HCT116 (cell line): Measurements from ENCODE around the gene MRPL33. TPM values are rescaled to one million over a fixed set of nuclear protein-coding genes. Genes with fewer than 3 reads are reported as not detected.

ENCODE experiments used
- ATAC-seq: fragments of 200-7000 bp; cut with Tn5 transposase; 2 replicates; pipeline ENCODE4 v1.9.1; 2020; ENCODE audit warnings: mild to moderate bottlenecking, moderate library complexity
- BruUV-seq: library from RNA; stranded (reverse); fragments of 400-500 nt; replicated peaks from 2 replicates; lab custom pipeline; 2021; lab: Mats Ljungman, UMichigan
- CTCF ChIA-PET: fragments of 300-600 bp; sonication (Branson Sonifier 250); formaldehyde crosslinking; loops from one replicate; lab custom pipeline; 2021; ENCODE audit warnings: antibody characterized with exemption; lab: Charles Lee
- POLR2A ChIA-PET: fragments of 300-600, 350-600 bp; sonication (Branson Sonifier 250); formaldehyde crosslinking; loops from one replicate; lab custom pipeline; 2021; ENCODE audit warnings: antibody characterized with exemption; lab: Charles Lee
- RAD21 ChIA-PET, 2 experiments: fragments of 300-600 bp; sonication (Branson Sonifier 250); formaldehyde crosslinking; loops; one replicate each; lab custom pipeline; 2023; ENCODE audit warnings: low total read pairs in 2 of 2; ENCODE audit not compliant: uncharacterized antibody in 2 of 2, unreplicated experiment in 2 of 2, low non-redundant PET in 1 of 2; lab: Charles Lee
- DNase-seq: peaks from one replicate; pipeline ENCODE4 v3.0.0-alpha.2; 2010; ENCODE audit warnings: low read depth, low spot score
- H2AFZ ChIP-seq: fragments of 200-600 bp; shearing (Covaris generic), sonication (generic); 2 replicates; pipeline ENCODE4 v1.6.1; 2017; ENCODE audit warnings: low read depth, mixed run types, mixed read lengths, antibody characterized with exemption, low read length; ENCODE audit not compliant: poor library complexity, severe bottlenecking
- H3K27ac ChIP-seq: 2 replicates; pipeline ENCODE4 v1.5.1; 2012; ENCODE audit warnings: low read depth, low read length
- H3K27me3 ChIP-seq: fragments of 200-600 bp; sonication (generic); 2 replicates; pipeline ENCODE4 v1.6.1; 2016; ENCODE audit warnings: mixed run types, low read length, mixed read lengths; ENCODE audit not compliant: insufficient read depth
- H3K36me3 ChIP-seq, 2 experiments: fragments of 200-500 bp in 1 of 2; fragments of 200-600 bp in 1 of 2; sonication (Bioruptor generic) in 1 of 2; sonication (generic) in 1 of 2; 2 replicates each; pipeline versions ENCODE4 v1.5.1 to v1.6.1; 2014 to 2016; ENCODE audit warnings: low read length in 2 of 2, inconsistent platforms in 1 of 2, mixed read lengths in 1 of 2, mixed run types in 1 of 2; ENCODE audit not compliant: insufficient read depth in 2 of 2, control insufficient read depth in 1 of 2
- H3K4me1 ChIP-seq, 2 experiments: fragments of 200-600 bp in 1 of 2; sonication (generic) in 1 of 2; 2 replicates each; pipeline versions ENCODE4 v1.5.1 to v1.6.1; 2012 to 2017; ENCODE audit warnings: low read length in 2 of 2, inconsistent platforms in 1 of 2, mild to moderate bottlenecking in 1 of 2, mixed read lengths in 1 of 2, mixed run types in 1 of 2, moderate library complexity in 1 of 2; ENCODE audit not compliant: insufficient read depth in 2 of 2, control insufficient read depth in 1 of 2
- H3K4me2 ChIP-seq: fragments of 200-600 bp; sonication (generic); 2 replicates; pipeline ENCODE4 v1.6.1; 2017; ENCODE audit warnings: mixed run types, low read length, mixed read lengths
- H3K4me3 ChIP-seq, 2 experiments: fragments of 200-600 bp in 1 of 2; sonication (generic) in 1 of 2; replicated peaks in 1 of 2; 2 replicates each; pipeline ENCODE4 v1.5.1; 2011 to 2016; ENCODE audit warnings: low read length in 2 of 2, control low read depth in 1 of 2, low read depth in 1 of 2, mild to moderate bottlenecking in 1 of 2, mixed read lengths in 1 of 2, mixed run types in 1 of 2
- H3K79me2 ChIP-seq: fragments of 200-600 bp; sonication (generic); 2 replicates; pipeline ENCODE4 v1.6.1; 2017; ENCODE audit warnings: mild to moderate bottlenecking, mixed run types, low read length, moderate library complexity, mixed read lengths; ENCODE audit not compliant: insufficient read depth
- H3K9ac ChIP-seq: fragments of 200-600 bp; sonication (generic); 2 replicates; pipeline ENCODE4 v1.6.1; 2016; ENCODE audit warnings: low read length, mixed read lengths
- H3K9me2 ChIP-seq: fragments of 200-600 bp; sonication (generic), shearing (Covaris generic); 2 replicates; pipeline ENCODE4 v1.6.1; 2017; ENCODE audit warnings: mixed run types, mild to moderate bottlenecking, moderate library complexity; ENCODE audit not compliant: insufficient read depth
- H3K9me3 ChIP-seq, 2 experiments: fragments of 200-500 bp in 1 of 2; fragments of 200-600 bp in 1 of 2; sonication (Bioruptor generic) in 1 of 2; sonication (generic) in 1 of 2; 2 replicates each; pipeline ENCODE4 v1.6.1; 2014 to 2017; ENCODE audit warnings: low read length in 2 of 2, mixed read lengths in 2 of 2, inconsistent platforms in 1 of 2, low read depth in 1 of 2, mild to moderate bottlenecking in 1 of 2, mixed run types in 1 of 2, moderate library complexity in 1 of 2; ENCODE audit not compliant: control insufficient read depth in 1 of 2, insufficient read depth in 1 of 2
- H4K20me1 ChIP-seq: fragments of 200-600 bp; sonication (generic), shearing (Covaris generic); 2 replicates; pipeline ENCODE4 v1.6.1; 2017; ENCODE audit warnings: mixed run types, mild to moderate bottlenecking, moderate library complexity; ENCODE audit not compliant: insufficient read depth
- ATF3 ChIP-seq: IDR thresholded peaks from 2 replicates; pipeline ENCODE4 v1.6.1; 2012
- CBX3 ChIP-seq: IDR thresholded peaks from 2 replicates; pipeline ENCODE4 v1.6.1; 2012; ENCODE audit warnings: low read depth
- CTCF ChIP-seq, 3 experiments: fragments of 200-600 bp in 1 of 3; sonication (generic) in 1 of 3; IDR thresholded peaks in 2 of 3; conservative IDR thresholded peaks in 1 of 3; 2 replicates each; pipeline ENCODE4 v1.5.1; 2012 to 2017; ENCODE audit warnings: low read depth in 2 of 3, low read length in 2 of 3, antibody characterized with exemption in 1 of 3, borderline replicate concordance in 1 of 3, control low read depth in 1 of 3, mild to moderate bottlenecking in 1 of 3, mixed read lengths in 1 of 3, mixed run types in 1 of 3, moderate library complexity in 1 of 3; ENCODE audit not compliant: insufficient read depth in 1 of 3
- FOSL1 ChIP-seq: IDR thresholded peaks from 2 replicates; pipeline ENCODE4 v1.6.1; 2012; ENCODE audit warnings: low read depth
- JUND ChIP-seq: IDR thresholded peaks from 2 replicates; pipeline ENCODE4 v1.6.1; 2012
- POLR2AphosphoS5 ChIP-seq: IDR thresholded peaks from 2 replicates; pipeline ENCODE4 v1.6.1; 2011; ENCODE audit warnings: mild to moderate bottlenecking, low read depth, low read length, moderate library complexity
- RAD21 ChIP-seq: IDR thresholded peaks from 2 replicates; pipeline ENCODE4 v1.6.1; 2012; ENCODE audit warnings: low read depth, mild to moderate bottlenecking
- SIN3A ChIP-seq: IDR thresholded peaks from 2 replicates; pipeline ENCODE4 v1.6.1; 2012; ENCODE audit warnings: low read depth
- SP1 ChIP-seq: IDR thresholded peaks from 2 replicates; pipeline ENCODE4 v1.6.1; 2012; ENCODE audit warnings: low read depth
- TCF7L2 ChIP-seq: IDR thresholded peaks from 2 replicates; pipeline ENCODE4 v1.7.0; 2011; ENCODE audit warnings: borderline replicate concordance, inconsistent platforms; ENCODE audit not compliant: insufficient read depth, insufficient read length; ENCODE audit errors: extremely low read depth
- YY1 ChIP-seq: IDR thresholded peaks from 2 replicates; pipeline ENCODE4 v1.6.1; 2011; ENCODE audit warnings: low read length, low read depth, moderate library complexity, mild to moderate bottlenecking; ENCODE audit not compliant: insufficient replicate concordance; ENCODE audit errors: extremely low read depth
- ZFX ChIP-seq: fragments of 450-650 bp; IDR thresholded peaks from 2 replicates; pipeline ENCODE4 v1.6.1; 2017
- intact Hi-C: fragments of 100-400 bp; cut with micrococcal nuclease; formaldehyde crosslinking; loops from 2 replicates; pipeline ENCODE4 v1.10.0; 2022
- total RNA-seq: library from RNA; stranded (reverse); gene quantifications from one replicate; pipeline ENCODE4 v1.2.1, GENCODE V29; 2021; ENCODE audit not compliant: unreplicated experiment
- TF ChIP-seq, protein P1 (sequence below): IDR thresholded peaks from 2 replicates; pipeline ENCODE4 v1.6.1; 2012; ENCODE audit warnings: low read depth

Gene MRPL33
- total RNA-seq, 1 experiment from 2014 or later = 66.3 TPM

- ChIA-PET CTCF (no interaction called here), RAD21 (no interaction called here), POLR2A (no interaction called here)
- no peaks in the 10 kb centered on the region for H3K9me3 ChIP-seq
- no peaks in the 10 kb centered on the region for H4K20me1 ChIP-seq
- BruUV-seq = no TSS peak
- TF ChIP-seq POLR2AphosphoS5 (no peak), JUND (no peak), SP1 (no peak), ZFX (no peak), SIN3A (no peak), ATF3 (no peak), CTCF (IDR thresholded peaks at IDR 0.05 in 2 of 3, conservative IDR thresholded peaks at IDR 0.05 in 1 of 3; ENCODE audit: borderline replicate concordance in 1 of 3, insufficient read depth in 1 of 3, low read depth in 2 of 3, low read length in 2 of 3) (no peak), CBX3 (no peak), YY1 (no peak), FOSL1 (no peak), TCF7L2 (no peak), RAD21 (no peak)
- TF ChIP-seq, protein P1, sequence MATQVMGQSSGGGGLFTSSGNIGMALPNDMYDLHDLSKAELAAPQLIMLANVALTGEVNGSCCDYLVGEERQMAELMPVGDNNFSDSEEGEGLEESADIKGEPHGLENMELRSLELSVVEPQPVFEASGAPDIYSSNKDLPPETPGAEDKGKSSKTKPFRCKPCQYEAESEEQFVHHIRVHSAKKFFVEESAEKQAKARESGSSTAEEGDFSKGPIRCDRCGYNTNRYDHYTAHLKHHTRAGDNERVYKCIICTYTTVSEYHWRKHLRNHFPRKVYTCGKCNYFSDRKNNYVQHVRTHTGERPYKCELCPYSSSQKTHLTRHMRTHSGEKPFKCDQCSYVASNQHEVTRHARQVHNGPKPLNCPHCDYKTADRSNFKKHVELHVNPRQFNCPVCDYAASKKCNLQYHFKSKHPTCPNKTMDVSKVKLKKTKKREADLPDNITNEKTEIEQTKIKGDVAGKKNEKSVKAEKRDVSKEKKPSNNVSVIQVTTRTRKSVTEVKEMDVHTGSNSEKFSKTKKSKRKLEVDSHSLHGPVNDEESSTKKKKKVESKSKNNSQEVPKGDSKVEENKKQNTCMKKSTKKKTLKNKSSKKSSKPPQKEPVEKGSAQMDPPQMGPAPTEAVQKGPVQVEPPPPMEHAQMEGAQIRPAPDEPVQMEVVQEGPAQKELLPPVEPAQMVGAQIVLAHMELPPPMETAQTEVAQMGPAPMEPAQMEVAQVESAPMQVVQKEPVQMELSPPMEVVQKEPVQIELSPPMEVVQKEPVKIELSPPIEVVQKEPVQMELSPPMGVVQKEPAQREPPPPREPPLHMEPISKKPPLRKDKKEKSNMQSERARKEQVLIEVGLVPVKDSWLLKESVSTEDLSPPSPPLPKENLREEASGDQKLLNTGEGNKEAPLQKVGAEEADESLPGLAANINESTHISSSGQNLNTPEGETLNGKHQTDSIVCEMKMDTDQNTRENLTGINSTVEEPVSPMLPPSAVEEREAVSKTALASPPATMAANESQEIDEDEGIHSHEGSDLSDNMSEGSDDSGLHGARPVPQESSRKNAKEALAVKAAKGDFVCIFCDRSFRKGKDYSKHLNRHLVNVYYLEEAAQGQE = no peak
- H3K27ac ChIP-seq = no peak overlapping the region
- no peaks in the 10 kb centered on the region for H3K36me3 ChIP-seq
- H3K4me2 ChIP-seq = no peak overlapping the region
- H3K9ac ChIP-seq = no peak overlapping the region
- H3K79me2 ChIP-seq = no peaks in the 10 kb centered on the region
- H3K27me3 ChIP-seq = no peaks in the 10 kb centered on the region
- H2AFZ ChIP-seq = no peak overlapping the region
- H3K9me2 ChIP-seq = no peaks in the 10 kb centered on the region
- ATAC-seq = no peak
- H3K4me1 ChIP-seq = peaks cover 0 to 3% of the 10 kb centered on the region in 2 experiments; a peak in 2 of 4 replicates
- H3K4me3 ChIP-seq = no peak overlapping the region
- DNase-seq = no peak
- intact Hi-C loops = no loop called here
These were observed 36.9 kb downstream of the MRPL33 start for GRCh38 chr2:27808418-27808817.
